HL-60 (cell line): ENCODE results near the gene QRFP.

Experiments used
- DNase-seq, 2 experiments: peaks; one replicate each; pipeline ENCODE4 v3.0.0-alpha.2; 2010 to 2020; ENCODE audit warnings: low read depth in 1 of 2, low spot score in 1 of 2
- H3K27ac ChIP-seq: fragments of 250-450 bp; sonication (Bioruptor Pico); replicated peaks from 2 replicates; pipeline ENCODE4 v1.5.1; 2020; ENCODE audit warnings: mild to moderate bottlenecking, moderate library complexity
- H3K27me3 ChIP-seq: fragments of 250-450 bp; sonication (Bioruptor Pico); 2 replicates; pipeline ENCODE4 v1.5.1; 2021; ENCODE audit warnings: mild to moderate bottlenecking, moderate library complexity; ENCODE audit not compliant: insufficient read depth, poor library complexity, severe bottlenecking
- H3K4me3 ChIP-seq: replicated peaks from 2 replicates; pipeline ENCODE4 v1.5.1; 2011; ENCODE audit warnings: mild to moderate bottlenecking, control low read depth, low read length; ENCODE audit not compliant: insufficient read depth
- GABPA ChIP-seq: IDR thresholded peaks from 2 replicates; pipeline ENCODE4 v1.6.1; 2012; ENCODE audit warnings: low read depth
- POLR2AphosphoS5 ChIP-seq: IDR thresholded peaks from 2 replicates; pipeline ENCODE4 v1.6.1; 2012; ENCODE audit warnings: low read depth
- SPI1 ChIP-seq: IDR thresholded peaks from 2 replicates; pipeline ENCODE4 v1.6.1; 2012; ENCODE audit warnings: low read depth, mild to moderate bottlenecking, borderline replicate concordance
- TF ChIP-seq, protein P1 (sequence below): IDR thresholded peaks from 2 replicates; pipeline ENCODE4 v1.6.1; 2012; ENCODE audit warnings: low read depth; ENCODE audit not compliant: insufficient replicate concordance
- TF ChIP-seq, protein P2 (sequence below): IDR thresholded peaks from one replicate; pipeline ENCODE4 v1.5.1; 2011; ENCODE audit warnings: low read length, control low read depth, inconsistent platforms; ENCODE audit not compliant: insufficient read depth

QRFP gene

DNA sequence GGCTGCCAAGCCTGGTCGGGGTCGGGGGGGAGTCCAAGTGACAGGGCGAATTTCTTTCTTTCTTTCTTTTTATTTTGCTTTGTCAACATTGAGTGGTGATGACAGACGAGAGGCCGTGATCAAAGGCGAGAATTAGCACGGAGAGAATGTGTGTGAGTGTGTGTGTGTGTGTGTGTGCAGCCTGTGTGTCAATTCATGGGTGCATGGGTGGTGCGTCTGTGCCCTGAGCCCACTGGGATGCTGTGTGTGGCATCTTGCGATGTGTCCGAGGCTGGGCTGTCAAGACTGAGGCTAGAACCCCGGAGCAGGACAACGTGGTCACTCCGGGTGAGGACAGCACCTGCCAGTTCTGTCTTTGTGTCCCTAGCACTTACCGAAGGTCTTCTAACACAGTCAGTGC lies 47.2 kb upstream of the QRFP start:
- no peak for DNase-seq
- Histone ChIP-seq H3K27me3 (peaks cover 17% of the 10 kb centered on the region), H3K4me3 (no peak overlapping the region), H3K27ac (no peak overlapping the region)
- TF ChIP-seq GABPA = no peak
- TF ChIP-seq, protein P1, sequence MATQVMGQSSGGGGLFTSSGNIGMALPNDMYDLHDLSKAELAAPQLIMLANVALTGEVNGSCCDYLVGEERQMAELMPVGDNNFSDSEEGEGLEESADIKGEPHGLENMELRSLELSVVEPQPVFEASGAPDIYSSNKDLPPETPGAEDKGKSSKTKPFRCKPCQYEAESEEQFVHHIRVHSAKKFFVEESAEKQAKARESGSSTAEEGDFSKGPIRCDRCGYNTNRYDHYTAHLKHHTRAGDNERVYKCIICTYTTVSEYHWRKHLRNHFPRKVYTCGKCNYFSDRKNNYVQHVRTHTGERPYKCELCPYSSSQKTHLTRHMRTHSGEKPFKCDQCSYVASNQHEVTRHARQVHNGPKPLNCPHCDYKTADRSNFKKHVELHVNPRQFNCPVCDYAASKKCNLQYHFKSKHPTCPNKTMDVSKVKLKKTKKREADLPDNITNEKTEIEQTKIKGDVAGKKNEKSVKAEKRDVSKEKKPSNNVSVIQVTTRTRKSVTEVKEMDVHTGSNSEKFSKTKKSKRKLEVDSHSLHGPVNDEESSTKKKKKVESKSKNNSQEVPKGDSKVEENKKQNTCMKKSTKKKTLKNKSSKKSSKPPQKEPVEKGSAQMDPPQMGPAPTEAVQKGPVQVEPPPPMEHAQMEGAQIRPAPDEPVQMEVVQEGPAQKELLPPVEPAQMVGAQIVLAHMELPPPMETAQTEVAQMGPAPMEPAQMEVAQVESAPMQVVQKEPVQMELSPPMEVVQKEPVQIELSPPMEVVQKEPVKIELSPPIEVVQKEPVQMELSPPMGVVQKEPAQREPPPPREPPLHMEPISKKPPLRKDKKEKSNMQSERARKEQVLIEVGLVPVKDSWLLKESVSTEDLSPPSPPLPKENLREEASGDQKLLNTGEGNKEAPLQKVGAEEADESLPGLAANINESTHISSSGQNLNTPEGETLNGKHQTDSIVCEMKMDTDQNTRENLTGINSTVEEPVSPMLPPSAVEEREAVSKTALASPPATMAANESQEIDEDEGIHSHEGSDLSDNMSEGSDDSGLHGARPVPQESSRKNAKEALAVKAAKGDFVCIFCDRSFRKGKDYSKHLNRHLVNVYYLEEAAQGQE = no peak
- TF ChIP-seq POLR2AphosphoS5 = no peak
- TF ChIP-seq SPI1 = no peak
- TF ChIP-seq, protein P2, sequence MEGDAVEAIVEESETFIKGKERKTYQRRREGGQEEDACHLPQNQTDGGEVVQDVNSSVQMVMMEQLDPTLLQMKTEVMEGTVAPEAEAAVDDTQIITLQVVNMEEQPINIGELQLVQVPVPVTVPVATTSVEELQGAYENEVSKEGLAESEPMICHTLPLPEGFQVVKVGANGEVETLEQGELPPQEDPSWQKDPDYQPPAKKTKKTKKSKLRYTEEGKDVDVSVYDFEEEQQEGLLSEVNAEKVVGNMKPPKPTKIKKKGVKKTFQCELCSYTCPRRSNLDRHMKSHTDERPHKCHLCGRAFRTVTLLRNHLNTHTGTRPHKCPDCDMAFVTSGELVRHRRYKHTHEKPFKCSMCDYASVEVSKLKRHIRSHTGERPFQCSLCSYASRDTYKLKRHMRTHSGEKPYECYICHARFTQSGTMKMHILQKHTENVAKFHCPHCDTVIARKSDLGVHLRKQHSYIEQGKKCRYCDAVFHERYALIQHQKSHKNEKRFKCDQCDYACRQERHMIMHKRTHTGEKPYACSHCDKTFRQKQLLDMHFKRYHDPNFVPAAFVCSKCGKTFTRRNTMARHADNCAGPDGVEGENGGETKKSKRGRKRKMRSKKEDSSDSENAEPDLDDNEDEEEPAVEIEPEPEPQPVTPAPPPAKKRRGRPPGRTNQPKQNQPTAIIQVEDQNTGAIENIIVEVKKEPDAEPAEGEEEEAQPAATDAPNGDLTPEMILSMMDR = no peak

DNA sequence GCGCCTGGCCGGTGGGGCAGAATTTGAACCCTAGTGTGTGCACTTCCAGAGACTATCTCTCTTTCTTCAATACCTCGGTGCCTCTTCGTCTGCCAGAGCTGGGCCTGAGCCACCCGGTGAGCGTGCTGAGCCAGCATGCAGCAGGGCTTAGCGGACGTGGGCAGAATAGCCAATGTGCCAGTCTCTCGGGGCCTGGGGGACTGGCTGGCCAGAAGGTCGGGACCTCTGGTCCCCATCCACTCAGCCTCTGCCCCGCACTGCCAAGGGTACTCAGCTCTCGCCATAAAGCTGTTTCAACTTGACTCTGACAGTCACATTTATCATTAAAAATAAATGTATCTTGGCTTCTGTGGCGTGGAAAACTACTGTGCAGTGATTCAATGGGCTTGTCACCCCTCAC lies 46.6 kb upstream of the QRFP start:
- H3K27me3 ChIP-seq = peaks cover 17% of the 10 kb centered on the region

DNA sequence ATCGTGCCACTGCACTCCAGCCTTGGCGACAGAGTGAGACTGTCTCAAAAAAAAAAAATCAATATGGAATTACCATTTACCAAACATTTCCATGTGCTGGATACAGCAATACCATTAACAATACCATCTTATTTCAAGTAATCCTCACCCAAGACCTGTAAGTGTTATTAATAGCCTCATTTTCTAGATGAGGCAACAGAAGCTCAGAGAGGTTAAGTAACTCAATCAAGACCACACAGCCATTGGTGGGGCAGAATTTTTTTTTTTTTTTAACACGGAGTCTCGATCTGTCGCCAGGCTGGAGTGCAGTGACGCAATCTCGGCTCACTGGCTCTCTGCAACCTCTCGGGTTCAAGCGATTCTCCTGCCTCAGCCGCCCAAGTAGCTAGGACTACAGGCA lies 46.1 kb upstream of the QRFP start:
- peaks cover 23% of the 10 kb centered on the region for H3K27me3 ChIP-seq
- TF ChIP-seq, protein P1 = no peak
- TF ChIP-seq POLR2AphosphoS5 = no peak
- TF ChIP-seq, protein P2 = no peak
- no peak for TF ChIP-seq SPI1
- TF ChIP-seq GABPA = no peak
- no peak for DNase-seq
- H3K27ac ChIP-seq = no peak overlapping the region
- H3K4me3 ChIP-seq = no peak overlapping the region

More for the DNA sequence above, 46.6 kb upstream of the QRFP start:
- no peak overlapping the region for H3K27ac ChIP-seq
- TF ChIP-seq POLR2AphosphoS5 = no peak
- TF ChIP-seq, protein P2 = no peak
- no peak for TF ChIP-seq SPI1
- TF ChIP-seq GABPA = no peak
- TF ChIP-seq, protein P1 = no peak
- no peak for DNase-seq
- no peak overlapping the region for H3K4me3 ChIP-seq
